Activated CD8-positive, alpha-beta memory T cell treated with anti-CD3 and anti-CD28 coated beads, Interleukin-2, amount 10 ng/mL, durations not matched to agents 7 days and 5 days (primary cell): ENCODE data around the gene GNPTG. TPM values are rescaled to one million over a fixed set of nuclear protein-coding genes. Genes with fewer than 3 reads are reported as not detected.

Experiments
- ATAC-seq: fragments of 150-1000 bp; cut with Tn5 transposase; one replicate; pipeline ENCODE4 v1.10.0; 2021; ENCODE audit warnings: moderate library complexity
- CTCF ChIA-PET: fragments of 350-600 bp; sonication (Branson Sonifier 250); formaldehyde crosslinking; loops from one replicate; lab custom pipeline; 2021; ENCODE audit warnings: antibody characterized with exemption; lab: Charles Lee
- DNase-seq: peaks from one replicate; pipeline ENCODE4 v3.0.0-alpha.2; 2020
- H3K27ac Mint-ChIP-seq: one replicate; pipeline ENCODE4 v1.8.0; 2021; ENCODE audit warnings: mild to moderate bottlenecking, mixed read lengths
- H3K27me3 Mint-ChIP-seq: one replicate; pipeline ENCODE4 v1.8.0; 2021; ENCODE audit warnings: mixed read lengths
- H3K36me3 Mint-ChIP-seq: one replicate; pipeline ENCODE4 v1.8.0; 2021; ENCODE audit warnings: mild to moderate bottlenecking, mixed read lengths
- H3K4me1 Mint-ChIP-seq: one replicate; pipeline ENCODE4 v1.8.0; 2021; ENCODE audit warnings: mixed read lengths
- H3K4me3 Mint-ChIP-seq: one replicate; pipeline ENCODE4 v1.8.0; 2021; ENCODE audit warnings: mild to moderate bottlenecking, moderate library complexity, mixed read lengths
- H3K9me3 Mint-ChIP-seq: one replicate; pipeline ENCODE4 v1.8.0; 2022; ENCODE audit warnings: low read depth, mixed read lengths
- total RNA-seq, 2 experiments: library from RNA; stranded (reverse); gene quantifications; one replicate each; pipeline ENCODE4 v1.2.3, GENCODE V29; 2021

The GNPTG gene
- total RNA-seq, 2 experiments from 2014 or later = 29.3 to 33.0 TPM

DNA sequence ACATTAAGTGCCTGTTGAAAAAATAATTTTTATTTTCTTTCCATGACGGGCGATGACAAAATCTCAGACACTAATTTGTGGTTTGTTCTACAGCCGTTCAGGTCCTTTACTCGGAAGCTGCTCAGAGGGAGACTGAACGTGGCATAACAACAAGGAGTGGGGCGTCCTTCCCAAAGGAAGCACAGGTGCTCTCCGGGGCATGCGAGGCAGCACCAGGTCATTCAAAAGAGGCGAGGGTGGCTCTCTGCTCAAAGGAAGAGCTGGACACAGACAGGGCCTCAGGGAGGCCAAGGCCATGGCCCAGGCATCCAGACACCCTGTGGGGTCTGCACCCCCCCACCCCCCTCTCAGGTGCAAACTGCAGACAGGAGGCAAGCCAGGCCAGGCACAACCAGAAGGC is 46.6 kb downstream of the GNPTG start:
- ATAC-seq = no peak
- Mint-ChIP-seq H3K4me3 (no peak overlapping the region), H3K9me3 (no peaks in the 10 kb centered on the region)

DNA sequence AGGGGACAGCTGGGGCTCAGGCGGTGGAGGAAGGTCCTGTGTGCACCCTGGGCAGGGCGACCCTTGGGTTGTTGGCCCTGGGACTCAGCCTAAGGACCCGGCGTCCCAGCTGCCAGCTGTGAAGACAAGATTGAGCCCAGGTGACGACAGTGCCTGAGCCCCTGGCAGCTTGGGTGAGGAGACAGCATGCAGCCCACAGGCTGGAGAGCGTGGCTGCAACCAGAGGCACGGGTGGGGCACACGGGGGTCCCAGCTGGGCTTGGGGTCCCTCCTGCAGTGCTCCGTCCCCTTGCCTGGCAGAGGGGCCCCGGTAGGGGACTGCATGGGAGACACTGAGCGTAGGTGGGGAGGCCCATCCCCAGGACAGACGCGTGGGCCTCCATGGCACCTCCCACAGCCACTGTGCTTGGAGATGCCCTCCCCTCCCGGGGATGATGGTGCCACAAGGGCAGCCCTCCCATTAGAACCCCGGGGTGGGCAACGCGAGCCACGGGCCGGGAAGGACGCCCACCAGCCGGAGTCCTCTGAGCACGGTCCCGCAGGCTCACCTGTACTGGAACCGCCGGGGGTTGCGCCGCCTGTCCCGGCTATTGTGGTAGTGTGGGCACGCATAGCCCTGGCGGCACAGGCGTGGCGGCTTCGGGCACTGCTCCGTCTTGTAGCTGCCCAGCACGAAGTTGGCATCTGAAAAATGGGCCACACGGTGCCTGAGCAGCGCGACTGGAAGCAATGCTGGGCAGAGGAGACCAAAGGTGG is 47.3 kb downstream of the GNPTG start:
- Mint-ChIP-seq H3K4me3 (no peak overlapping the region), H3K9me3 (no peaks in the 10 kb centered on the region), H3K27ac (no peak overlapping the region), H3K36me3 (peaks cover 5% of the 10 kb centered on the region), H3K4me1 (no peaks in the 10 kb centered on the region), H3K27me3 (no peaks in the 10 kb centered on the region)
- ATAC-seq (no peak), DNase-seq (no peak)
- CTCF ChIA-PET = no interaction called here

More for the DNA sequence above, 46.6 kb downstream of the GNPTG start:
- CTCF ChIA-PET = no interaction called here
- DNase-seq = no peak
- H3K27me3 Mint-ChIP-seq = no peaks in the 10 kb centered on the region
- no peaks in the 10 kb centered on the region for H3K4me1 Mint-ChIP-seq
- no peak overlapping the region for H3K27ac Mint-ChIP-seq
- peaks cover 5% of the 10 kb centered on the region for H3K36me3 Mint-ChIP-seq

DNA sequence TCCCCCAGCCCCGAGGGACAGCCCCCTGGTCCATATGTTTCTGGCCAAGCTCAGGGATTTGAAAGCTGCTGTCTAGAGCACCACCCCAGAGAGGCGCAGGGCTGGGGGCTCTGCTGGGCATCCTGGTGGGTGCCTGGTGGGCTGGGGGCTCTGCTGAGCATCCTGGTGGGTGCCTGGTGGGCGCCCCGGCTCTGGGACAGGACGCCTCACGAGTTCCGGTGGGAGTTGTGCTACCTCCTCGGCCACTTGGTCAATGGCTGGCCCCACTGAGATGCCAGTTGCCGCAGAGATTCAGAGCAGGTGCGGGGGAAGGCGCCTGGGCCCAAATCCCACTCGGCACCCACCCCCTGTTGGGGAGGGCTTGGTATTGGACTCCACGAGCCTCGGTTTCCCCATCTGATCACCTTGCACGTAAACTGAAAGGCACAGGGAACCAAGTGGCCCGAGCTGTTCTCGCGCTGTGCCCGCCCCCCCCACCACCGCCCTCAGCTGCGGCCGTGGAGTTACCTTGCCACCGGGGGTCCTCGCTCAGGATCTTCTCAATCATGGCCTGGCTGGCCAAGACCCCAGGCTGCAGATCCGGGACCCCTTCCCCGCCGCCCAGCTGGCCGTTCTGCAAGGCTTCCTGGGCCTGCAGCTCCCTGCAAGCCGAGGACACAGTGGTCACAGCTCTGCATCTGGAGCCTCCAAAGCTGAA is 49.5 kb downstream of the GNPTG start:
- H3K27me3 Mint-ChIP-seq = no peaks in the 10 kb centered on the region
- DNase-seq = no peak
- no peaks in the 10 kb centered on the region for H3K4me1 Mint-ChIP-seq
- H3K27ac Mint-ChIP-seq = no peak overlapping the region
- peaks cover 5% of the 10 kb centered on the region for H3K36me3 Mint-ChIP-seq
- H3K4me3 Mint-ChIP-seq = no peak overlapping the region
- CTCF ChIA-PET = no interaction called here
- no peak for ATAC-seq
- H3K9me3 Mint-ChIP-seq = no peaks in the 10 kb centered on the region

DNA sequence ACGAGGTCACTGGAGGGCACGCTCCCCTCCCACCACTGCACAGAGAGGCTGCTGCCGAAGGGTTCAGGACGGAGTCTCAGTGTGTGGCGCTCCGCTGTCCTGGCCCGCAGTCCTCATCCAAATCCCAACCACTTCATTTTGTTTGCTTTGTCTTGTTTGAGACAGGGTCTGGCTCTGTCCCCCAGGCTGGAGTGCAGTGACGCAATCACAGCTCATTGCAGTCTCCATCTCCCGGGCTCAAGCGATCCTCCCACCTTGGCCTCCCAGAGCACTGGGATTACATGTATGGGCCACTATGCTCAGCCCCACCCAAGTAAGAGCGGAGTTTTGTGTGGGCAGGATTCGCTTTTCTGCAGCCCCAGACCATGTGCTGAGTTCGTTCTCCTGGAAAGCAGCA is 50.0 kb downstream of the GNPTG start:
- Mint-ChIP-seq H3K4me1 (no peaks in the 10 kb centered on the region), H3K27me3 (no peaks in the 10 kb centered on the region), H3K27ac (no peak overlapping the region), H3K9me3 (no peaks in the 10 kb centered on the region), H3K4me3 (no peak overlapping the region), H3K36me3 (peaks cover 5% of the 10 kb centered on the region)
- no peak for ATAC-seq
- CTCF ChIA-PET = no interaction called here
- no peak for DNase-seq

DNA sequence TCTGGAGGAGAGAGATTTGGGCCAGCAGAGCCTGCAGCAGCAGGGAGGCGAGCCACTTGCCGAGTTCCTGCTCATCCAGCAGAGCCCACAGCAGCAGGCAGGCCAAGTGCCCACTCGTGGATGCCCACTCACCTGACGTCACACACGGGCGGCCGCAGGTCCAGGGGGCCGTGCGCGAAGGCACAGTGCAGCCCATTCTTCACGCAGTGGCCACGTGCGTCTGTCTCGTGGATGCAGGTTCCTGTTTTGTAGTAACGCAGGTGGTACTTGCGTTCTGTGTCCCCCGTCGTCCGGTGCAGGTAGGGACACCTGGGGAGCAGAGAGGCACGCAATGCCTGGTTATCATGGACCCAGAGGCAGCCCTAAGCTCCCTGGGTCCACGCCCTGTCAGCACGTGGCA is 51.3 kb downstream of the GNPTG start:
- Mint-ChIP-seq H3K27me3 (no peaks in the 10 kb centered on the region), H3K4me3 (no peak overlapping the region), H3K4me1 (peaks cover 3% of the 10 kb centered on the region), H3K27ac (no peak overlapping the region), H3K36me3 (peaks cover 5% of the 10 kb centered on the region), H3K9me3 (no peaks in the 10 kb centered on the region)
- no peak for ATAC-seq
- DNase-seq = no peak
- CTCF ChIA-PET = no interaction called here

DNA sequence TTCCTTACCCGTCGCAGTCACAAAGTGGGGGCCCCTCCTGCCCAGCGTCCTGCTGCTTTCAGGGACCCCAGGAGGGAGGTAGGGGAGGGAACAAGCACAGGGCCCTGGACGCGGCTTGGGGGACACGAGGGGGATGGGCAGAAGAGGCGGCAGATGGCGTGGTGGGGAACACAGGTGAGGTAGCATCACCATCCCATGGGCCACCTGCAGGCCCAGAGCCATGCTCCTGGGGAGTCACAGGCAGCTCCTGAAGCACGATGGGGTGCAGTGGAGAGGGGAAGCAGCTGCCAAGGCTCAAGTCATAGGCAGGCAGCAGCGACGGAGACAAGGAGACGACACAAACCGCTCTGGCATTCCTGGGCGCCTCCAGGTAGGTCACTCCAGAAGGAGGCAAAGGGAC is 52.0 kb downstream of the GNPTG start:
- no peaks in the 10 kb centered on the region for H3K27me3 Mint-ChIP-seq
- H3K4me1 Mint-ChIP-seq = peaks cover 6% of the 10 kb centered on the region
- H3K4me3 Mint-ChIP-seq = no peak overlapping the region
- no peaks in the 10 kb centered on the region for H3K9me3 Mint-ChIP-seq
- H3K27ac Mint-ChIP-seq = no peak overlapping the region
- peaks cover 5% of the 10 kb centered on the region for H3K36me3 Mint-ChIP-seq
- DNase-seq = no peak
- no peak for ATAC-seq
- CTCF ChIA-PET = no interaction called here

DNA sequence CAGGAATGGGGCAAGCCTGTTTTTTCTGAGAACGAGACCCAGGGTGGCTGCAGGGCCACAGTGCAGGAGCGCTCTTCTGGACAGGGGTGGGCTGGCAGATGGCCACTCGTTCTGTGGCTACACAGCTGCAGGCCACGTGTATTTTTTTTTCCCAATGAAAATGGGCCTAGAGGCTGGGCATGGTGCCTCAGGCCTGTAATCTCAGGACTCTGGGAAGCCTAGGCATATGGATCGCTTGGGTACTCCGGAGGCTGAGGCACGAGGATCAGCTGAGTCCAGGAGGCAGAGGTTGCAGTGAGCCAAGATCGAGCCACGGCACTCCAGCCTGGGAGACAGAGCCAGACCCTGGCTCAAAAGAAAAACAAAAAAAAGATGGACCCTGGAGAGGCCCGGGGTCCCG is 56.0 kb downstream of the GNPTG start:
- no peak overlapping the region for H3K27ac Mint-ChIP-seq
- peak overlapping the region; percentile 75 for H3K4me3 Mint-ChIP-seq
- peaks cover 11% of the 10 kb centered on the region for H3K4me1 Mint-ChIP-seq
- CTCF ChIA-PET = interaction anchor here (0.8 to 2.2 kb wide), 4 partner anchors 29 to 316 kb away, joined by 3 to 14 read pairs (median 5); partner anchors contain the start of gene MAPK8IP3
- DNase-seq (no peak), ATAC-seq (no peak)
- H3K9me3 Mint-ChIP-seq = no peaks in the 10 kb centered on the region
- peaks cover 2% of the 10 kb centered on the region for H3K36me3 Mint-ChIP-seq
- H3K27me3 Mint-ChIP-seq = no peaks in the 10 kb centered on the region

DNA sequence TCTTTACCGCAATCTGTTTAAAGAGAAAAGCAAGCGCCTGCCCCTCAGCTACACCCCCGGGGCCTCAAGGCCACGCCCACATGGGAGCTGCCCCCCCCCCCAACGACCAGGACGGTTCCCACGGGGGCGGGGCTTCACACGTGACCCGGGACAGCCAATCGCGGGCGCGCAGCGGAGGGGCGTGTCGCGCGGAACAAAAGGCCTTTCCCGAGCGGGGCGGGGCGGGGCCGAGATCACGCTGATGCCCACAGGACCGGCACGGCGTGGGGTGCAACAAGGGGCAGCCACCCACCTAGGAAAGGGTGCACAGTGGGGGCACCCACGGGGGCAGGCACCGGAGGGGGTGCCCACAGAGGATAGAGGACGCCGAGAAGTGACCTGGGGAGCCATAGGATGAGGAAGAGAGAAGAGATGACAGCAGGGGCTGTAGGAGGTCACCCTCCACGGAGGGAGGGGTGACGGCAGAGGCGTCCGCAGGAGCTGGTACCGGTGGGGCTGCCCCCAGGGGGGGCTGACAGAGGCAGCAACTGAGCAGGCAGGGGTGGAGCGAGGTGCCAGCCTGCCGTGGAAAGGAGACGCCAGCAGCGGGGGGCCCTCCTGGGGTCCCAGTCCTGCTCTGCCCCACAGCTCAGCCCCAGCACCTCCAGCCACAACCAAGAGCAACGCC is 56.6 kb downstream of the GNPTG start:
- Mint-ChIP-seq H3K4me1 (peaks cover 14% of the 10 kb centered on the region), H3K27me3 (no peaks in the 10 kb centered on the region), H3K27ac (no peak overlapping the region), H3K9me3 (no peaks in the 10 kb centered on the region), H3K4me3 (peak overlapping the region; percentile 75), H3K36me3 (peaks cover 1% of the 10 kb centered on the region)
- ATAC-seq = peak; percentile 97
- DNase-seq = peak; percentile 95
- CTCF ChIA-PET = interaction anchor here (1.1 to 2.2 kb wide), 3 partner anchors 45 to 315 kb away, joined by 3 to 14 read pairs (median 7); partner anchors contain the start of gene MAPK8IP3

DNA sequence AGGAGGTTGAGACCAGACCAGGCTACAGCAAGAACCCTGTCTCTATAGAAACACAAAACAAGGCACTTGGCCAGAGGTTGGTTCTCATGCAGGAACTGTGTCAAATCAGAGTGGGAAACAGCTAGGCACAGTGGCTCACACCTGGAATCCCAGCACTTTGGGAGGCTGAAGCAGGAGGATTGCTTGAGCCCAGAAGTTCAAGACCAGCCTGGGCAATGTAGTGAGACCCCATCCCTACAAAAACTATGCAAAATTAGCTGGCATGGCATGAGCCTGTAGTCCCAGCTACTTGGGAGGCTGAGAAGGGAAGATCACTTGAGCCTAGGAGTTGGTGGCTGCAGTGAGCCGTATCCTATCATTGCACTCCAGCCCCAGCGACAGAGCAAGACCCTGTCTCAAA is 61.1 kb downstream of the GNPTG start:
- DNase-seq (no peak), ATAC-seq (no peak)
- H3K4me3 Mint-ChIP-seq = no peak overlapping the region
- no peak overlapping the region for H3K27ac Mint-ChIP-seq
- no peaks in the 10 kb centered on the region for H3K27me3 Mint-ChIP-seq
- H3K9me3 Mint-ChIP-seq = no peaks in the 10 kb centered on the region
- peaks cover 27% of the 10 kb centered on the region for H3K4me1 Mint-ChIP-seq
- CTCF ChIA-PET = interaction anchor here (0.7 to 2.3 kb wide), 4 partner anchors 16 to 110 kb away, joined by 3 to 23 read pairs (median 4); no protein-coding TSS in a partner anchor
- peaks cover 1% of the 10 kb centered on the region for H3K36me3 Mint-ChIP-seq

Other genes starting within 250 kb of the GNPTG start
- 1 to 10 TPM in 1 of 2 experiments, under 1 TPM in 1; 0.37 to 1.3 TPM for gene CACNA1H, start 198.8 kb upstream of the GNPTG start, total RNA-seq
- not detected for gene TPSG1, start 126.7 kb upstream of the GNPTG start, total RNA-seq
- gene TPSB2, start 121.7 kb upstream of the GNPTG start, total RNA-seq = not detected
- gene TPSAB1, start 111.2 kb upstream of the GNPTG start, total RNA-seq = not detected
- gene TPSD1, start 95.9 kb upstream of the GNPTG start, total RNA-seq = not detected
- 100 to 1,000 TPM; 224 to 253 TPM for gene UBE2I, start 42.3 kb upstream of the GNPTG start, total RNA-seq
- under 1 TPM; 0.45 to 0.53 TPM for gene BAIAP3, start 18.3 kb upstream of the GNPTG start, total RNA-seq
- 10 to 100 TPM; 52.9 to 57.8 TPM for gene TSR3, start 53 bp upstream of the GNPTG start, total RNA-seq
- gene UNKL, start 62.8 kb downstream of the GNPTG start, total RNA-seq = 10 to 100 TPM; 30.1 to 43.0 TPM
- gene UQCC4, start 68.8 kb downstream of the GNPTG start, total RNA-seq = 10 to 100 TPM; 15.7 to 18.5 TPM
- under 1 TPM in 1 of 2 experiments, not detected in 1; 0.33 TPM for gene PERCC1, start 79.1 kb downstream of the GNPTG start, total RNA-seq
- 1 to 10 TPM; 2.0 to 2.9 TPM for gene CCDC154, start 92.6 kb downstream of the GNPTG start, total RNA-seq
- gene CLCN7, start 123.1 kb downstream of the GNPTG start, total RNA-seq = 10 to 100 TPM; 53.0 to 60.5 TPM
- not detected for gene PTX4, start 137.0 kb downstream of the GNPTG start, total RNA-seq
- gene TELO2, start 141.4 kb downstream of the GNPTG start, total RNA-seq = 10 to 100 TPM; 60.7 to 63.8 TPM
- 10 to 100 TPM; 34.7 to 37.1 TPM for gene TMEM204, start 181.7 kb downstream of the GNPTG start, total RNA-seq